Measurements from ENCODE around the gene NPAS1.

NPAS1 gene

DNA sequence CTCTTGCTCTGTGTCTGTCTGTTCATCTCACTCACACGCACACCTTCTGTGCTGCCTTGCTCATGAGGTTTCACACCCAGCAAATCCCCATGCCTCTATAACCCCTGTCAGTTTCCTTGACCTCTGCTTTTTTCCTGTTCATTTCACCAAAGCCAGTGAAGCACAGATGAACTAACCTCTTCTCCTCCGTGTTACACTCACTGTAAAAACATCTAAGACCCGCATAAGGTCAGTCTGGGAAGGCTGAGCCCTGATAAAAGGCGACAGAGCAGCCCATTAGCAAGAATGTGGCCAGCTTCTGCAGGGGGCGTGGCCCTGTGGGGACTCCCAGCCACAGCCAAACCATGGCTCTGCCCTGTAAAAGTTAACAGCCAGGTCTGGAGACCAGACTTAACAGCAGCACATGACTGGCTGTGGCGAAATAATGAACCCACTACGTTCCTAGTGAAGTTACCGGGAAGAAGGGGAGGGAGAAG is 42.8 kb upstream of the NPAS1 start:
- DNase-seq (ENCODE audit: low read depth): peak; percentile 65
- TF ChIP-seq, protein P1, sequence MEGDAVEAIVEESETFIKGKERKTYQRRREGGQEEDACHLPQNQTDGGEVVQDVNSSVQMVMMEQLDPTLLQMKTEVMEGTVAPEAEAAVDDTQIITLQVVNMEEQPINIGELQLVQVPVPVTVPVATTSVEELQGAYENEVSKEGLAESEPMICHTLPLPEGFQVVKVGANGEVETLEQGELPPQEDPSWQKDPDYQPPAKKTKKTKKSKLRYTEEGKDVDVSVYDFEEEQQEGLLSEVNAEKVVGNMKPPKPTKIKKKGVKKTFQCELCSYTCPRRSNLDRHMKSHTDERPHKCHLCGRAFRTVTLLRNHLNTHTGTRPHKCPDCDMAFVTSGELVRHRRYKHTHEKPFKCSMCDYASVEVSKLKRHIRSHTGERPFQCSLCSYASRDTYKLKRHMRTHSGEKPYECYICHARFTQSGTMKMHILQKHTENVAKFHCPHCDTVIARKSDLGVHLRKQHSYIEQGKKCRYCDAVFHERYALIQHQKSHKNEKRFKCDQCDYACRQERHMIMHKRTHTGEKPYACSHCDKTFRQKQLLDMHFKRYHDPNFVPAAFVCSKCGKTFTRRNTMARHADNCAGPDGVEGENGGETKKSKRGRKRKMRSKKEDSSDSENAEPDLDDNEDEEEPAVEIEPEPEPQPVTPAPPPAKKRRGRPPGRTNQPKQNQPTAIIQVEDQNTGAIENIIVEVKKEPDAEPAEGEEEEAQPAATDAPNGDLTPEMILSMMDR (conservative IDR thresholded peaks at IDR 0.05; ENCODE audit: low read depth, low read length): no peak
- H3K4me3 ChIP-seq (ENCODE audit: low read depth, low read length): no peak overlapping the region

DNA sequence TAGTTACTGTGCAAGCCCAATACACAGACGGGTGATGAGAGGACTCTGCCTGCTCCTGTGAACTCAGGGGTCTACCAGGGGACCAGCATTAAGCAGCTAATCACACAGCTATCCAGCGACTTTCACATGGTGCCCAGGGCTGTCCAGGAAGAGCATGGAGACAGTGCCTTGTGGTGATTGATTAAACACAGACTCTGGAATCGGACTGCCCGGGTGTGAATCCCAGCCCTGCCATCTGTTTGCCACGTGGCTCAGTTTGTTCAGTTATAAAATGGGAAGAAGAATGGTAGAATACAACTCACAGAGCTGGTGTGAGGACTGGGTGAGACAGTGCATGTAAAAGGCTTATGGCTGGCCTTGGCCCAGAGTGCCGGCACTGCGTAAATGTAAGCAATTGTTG is 42.1 kb upstream of the NPAS1 start:
- no peak overlapping the region for H3K4me3 ChIP-seq (ENCODE audit: low read depth, low read length)
- no peak for DNase-seq (ENCODE audit: low read depth)
- TF ChIP-seq, protein P1 (conservative IDR thresholded peaks at IDR 0.05; ENCODE audit: low read depth, low read length): no peak

DNA sequence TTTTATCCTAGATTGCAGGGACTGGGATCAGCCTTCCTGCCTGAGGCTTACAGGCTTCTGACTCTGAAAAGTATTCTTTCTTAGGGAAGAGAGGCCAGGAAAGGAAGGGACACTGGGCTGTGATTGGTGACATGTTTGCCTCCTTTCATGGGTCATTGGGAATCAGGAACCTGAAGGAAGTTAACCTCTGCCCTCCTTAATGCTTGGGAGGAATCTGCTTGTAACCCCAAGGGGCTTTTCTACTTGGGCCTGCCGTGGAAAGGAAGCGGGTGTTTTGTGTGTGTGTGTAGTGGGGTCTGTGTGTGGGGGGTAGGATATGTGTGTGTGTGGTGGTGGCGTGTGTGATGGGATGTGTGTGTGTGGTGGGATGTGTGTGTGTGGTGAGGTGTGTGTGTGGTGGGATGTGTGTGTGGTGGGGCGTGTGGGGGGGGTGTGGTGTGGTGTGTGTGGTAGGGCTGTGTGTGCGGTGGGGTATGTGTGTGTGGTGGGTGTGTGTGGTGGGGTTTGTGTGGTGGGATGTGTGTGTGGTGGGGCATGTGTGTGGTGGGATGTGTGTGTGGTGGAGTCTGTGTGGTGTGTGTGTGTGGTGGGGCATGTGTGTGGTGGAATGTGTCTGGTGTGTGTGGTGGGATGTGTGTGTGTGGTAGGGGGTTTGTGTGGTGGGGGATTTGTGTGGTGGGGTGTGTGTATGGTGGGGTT is 41.3 kb upstream of the NPAS1 start:
- TF ChIP-seq, protein P1 (conservative IDR thresholded peaks at IDR 0.05; ENCODE audit: low read depth, low read length): no peak
- no peak for DNase-seq (ENCODE audit: low read depth)
- no peak overlapping the region for H3K4me3 ChIP-seq (ENCODE audit: low read depth, low read length)

DNA sequence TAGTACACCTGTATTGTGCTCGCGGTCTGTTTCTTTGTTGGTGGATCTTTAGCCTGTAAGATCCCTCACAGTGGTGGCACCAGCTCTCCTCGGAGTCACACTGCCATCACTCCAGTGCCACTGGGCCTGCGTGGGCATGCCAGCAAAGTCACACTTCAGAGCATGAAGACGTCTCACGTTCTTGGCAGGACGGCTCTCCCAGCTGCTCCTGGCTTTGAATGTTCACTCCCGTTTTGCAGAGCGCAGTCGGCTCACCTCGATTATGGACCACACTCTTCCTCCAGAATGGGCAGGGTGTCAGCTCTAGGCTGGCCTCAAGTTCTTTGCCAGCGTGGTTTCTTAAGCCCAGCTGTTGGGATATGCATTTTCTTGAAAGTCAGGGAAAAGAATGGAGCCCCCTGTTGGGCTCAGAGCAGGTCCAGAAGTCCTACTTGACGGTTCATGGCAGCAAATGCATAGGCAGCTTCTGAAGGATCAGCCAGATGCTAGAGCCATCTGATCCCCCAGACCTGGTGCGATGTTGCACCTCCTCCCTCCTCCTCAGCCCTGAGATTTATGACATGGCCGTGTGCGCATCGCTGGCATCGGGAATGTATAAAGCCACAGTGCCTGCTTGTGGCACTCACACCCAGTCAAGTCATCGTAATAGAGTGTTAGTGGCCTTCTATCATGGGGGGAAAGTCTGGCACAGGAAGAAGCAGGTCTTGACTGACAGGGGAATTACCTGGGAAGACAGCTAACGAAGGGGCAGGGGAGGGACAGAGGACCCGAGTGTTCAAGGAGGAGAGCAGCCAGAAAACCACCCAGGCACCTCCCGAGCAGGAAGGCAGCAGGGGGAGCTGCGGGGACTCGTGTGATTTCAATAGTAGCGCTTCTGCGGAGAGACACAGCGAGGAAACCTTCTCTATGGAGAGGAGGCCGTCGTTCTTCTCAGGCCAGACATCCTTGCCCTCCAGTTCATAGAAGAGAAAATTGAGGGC is 40.2 kb upstream of the NPAS1 start:
- H3K4me3 ChIP-seq (ENCODE audit: low read depth, low read length): no peak overlapping the region
- no peak for DNase-seq (ENCODE audit: low read depth)
- TF ChIP-seq, protein P1 (conservative IDR thresholded peaks at IDR 0.05; ENCODE audit: low read depth, low read length): peak; percentile 4

DNA sequence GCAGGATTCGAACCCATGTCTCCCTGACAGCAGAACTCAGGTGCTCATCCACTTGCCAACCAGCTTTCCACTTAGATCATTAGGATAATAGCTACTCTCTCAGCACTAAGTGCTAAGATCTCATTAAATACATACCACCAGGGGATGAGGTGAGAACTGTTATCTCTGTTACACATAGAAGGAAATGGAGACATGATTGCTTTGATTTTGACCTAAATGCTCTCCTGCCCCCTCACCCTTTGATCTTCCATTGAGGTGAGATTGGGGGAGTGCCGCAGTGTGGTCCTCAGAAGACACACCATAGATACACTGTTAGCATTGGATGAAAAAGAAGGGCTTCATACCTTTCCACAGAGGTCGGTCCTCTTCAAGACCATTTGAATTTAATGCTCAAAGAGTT is 38.9 kb upstream of the NPAS1 start:
- DNase-seq (ENCODE audit: low read depth): no peak
- no peak overlapping the region for H3K4me3 ChIP-seq (ENCODE audit: low read depth, low read length)
- TF ChIP-seq, protein P1 (conservative IDR thresholded peaks at IDR 0.05; ENCODE audit: low read depth, low read length): no peak

DNA sequence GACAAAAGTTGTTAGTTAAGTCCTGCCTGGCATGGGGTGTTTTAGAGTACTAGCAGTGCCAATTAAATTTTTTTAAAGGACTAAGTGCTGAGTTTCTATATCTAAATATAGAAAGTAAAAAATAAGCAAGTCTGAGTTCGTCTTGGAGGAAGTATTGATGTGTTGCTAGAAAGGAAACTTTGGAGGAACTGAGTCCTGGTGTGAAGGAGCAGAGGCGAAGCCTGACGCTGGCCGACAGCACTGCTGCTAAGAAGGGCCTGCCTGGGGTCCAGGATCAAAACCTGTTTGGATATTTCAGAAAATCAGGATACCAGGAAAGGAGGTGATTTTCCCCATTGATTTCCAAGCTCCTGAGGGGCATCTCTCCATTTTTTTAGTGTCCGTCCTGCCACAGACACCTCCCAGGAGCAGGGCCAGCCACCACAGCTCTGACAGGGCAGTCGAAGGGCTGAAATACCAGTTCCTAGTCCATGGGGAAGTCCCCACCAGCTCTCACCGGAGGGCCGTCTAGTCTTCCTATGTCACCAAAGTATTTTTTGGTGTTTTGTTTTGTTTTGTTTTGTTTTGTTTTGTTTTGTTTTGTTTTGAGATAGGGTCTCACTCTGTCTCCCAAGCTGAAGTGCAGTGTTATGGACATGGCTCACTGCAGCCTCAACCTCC is 38.2 kb upstream of the NPAS1 start:
- TF ChIP-seq, protein P1 (conservative IDR thresholded peaks at IDR 0.05; ENCODE audit: low read depth, low read length): no peak
- no peak overlapping the region for H3K4me3 ChIP-seq (ENCODE audit: low read depth, low read length)
- no peak for DNase-seq (ENCODE audit: low read depth)

All from choroid plexus epithelial cell (primary cell).